BE2C (cell line): ENCODE measurements around the gene ZNF514.

Experiments used
- DNase-seq: peaks from one replicate; pipeline ENCODE4 v3.0.0-alpha.2; 2020
- H3K27me3 ChIP-seq: fragments of 250-450 bp; sonication (Bioruptor Pico); 2 replicates; pipeline ENCODE4 v1.5.1; 2020; ENCODE audit warnings: mild to moderate bottlenecking
- H3K36me3 ChIP-seq: fragments of 250-450 bp; sonication (Bioruptor Pico); 2 replicates; pipeline ENCODE4 v1.5.1; 2020; ENCODE audit warnings: mild to moderate bottlenecking
- H3K4me1 ChIP-seq: fragments of 250-450 bp; sonication (Bioruptor Pico); 2 replicates; pipeline ENCODE4 v1.5.1; 2020
- H3K4me3 ChIP-seq: 2 replicates; pipeline ENCODE4 v1.5.1; 2011; ENCODE audit warnings: low read depth, low read length
- H3K9me3 ChIP-seq: fragments of 250-450 bp; sonication (Bioruptor Pico); 2 replicates; pipeline ENCODE4 v1.5.1; 2020
- TF ChIP-seq, protein P1 (sequence below): IDR thresholded peaks from 2 replicates; pipeline ENCODE4 v1.5.1; 2012; ENCODE audit warnings: mild to moderate bottlenecking, low read depth, low read length

ZNF514 gene

GRCh38 chr2:95158891-95159619, 593 bp downstream of the ZNF514 start:
- Histone ChIP-seq H3K9me3 (no peaks in the 10 kb centered on the region), H3K36me3 (no peaks in the 10 kb centered on the region), H3K27me3 (no peaks in the 10 kb centered on the region), H3K4me3 (peak overlapping the region; percentile 64), H3K4me1 (no peaks in the 10 kb centered on the region)
- TF ChIP-seq, protein P1, sequence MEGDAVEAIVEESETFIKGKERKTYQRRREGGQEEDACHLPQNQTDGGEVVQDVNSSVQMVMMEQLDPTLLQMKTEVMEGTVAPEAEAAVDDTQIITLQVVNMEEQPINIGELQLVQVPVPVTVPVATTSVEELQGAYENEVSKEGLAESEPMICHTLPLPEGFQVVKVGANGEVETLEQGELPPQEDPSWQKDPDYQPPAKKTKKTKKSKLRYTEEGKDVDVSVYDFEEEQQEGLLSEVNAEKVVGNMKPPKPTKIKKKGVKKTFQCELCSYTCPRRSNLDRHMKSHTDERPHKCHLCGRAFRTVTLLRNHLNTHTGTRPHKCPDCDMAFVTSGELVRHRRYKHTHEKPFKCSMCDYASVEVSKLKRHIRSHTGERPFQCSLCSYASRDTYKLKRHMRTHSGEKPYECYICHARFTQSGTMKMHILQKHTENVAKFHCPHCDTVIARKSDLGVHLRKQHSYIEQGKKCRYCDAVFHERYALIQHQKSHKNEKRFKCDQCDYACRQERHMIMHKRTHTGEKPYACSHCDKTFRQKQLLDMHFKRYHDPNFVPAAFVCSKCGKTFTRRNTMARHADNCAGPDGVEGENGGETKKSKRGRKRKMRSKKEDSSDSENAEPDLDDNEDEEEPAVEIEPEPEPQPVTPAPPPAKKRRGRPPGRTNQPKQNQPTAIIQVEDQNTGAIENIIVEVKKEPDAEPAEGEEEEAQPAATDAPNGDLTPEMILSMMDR = no peak
- peak; percentile 19 for DNase-seq

DNA sequence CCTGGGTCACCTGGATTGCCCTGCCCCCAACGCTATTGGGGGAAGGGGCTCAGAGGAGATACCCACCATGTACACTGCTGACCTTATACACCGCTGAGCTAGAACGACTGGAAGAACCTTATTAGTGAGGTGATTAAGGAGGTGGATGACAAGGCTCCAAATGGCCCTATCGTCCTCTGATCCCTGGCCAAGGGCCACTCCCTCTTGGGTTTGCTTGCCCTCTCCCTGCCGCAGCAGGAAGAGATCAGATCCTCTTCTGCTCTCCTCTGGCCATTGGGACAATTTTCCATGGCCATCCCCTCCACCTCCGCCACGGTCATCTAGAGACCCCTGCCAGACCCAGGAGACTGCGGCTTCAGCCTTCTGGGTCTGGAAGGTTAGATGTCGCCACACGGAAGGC, 1.2 kb downstream of the ZNF514 start:
- Histone ChIP-seq H3K36me3 (no peaks in the 10 kb centered on the region), H3K9me3 (no peaks in the 10 kb centered on the region), H3K27me3 (no peaks in the 10 kb centered on the region), H3K4me3 (peak overlapping the region; percentile 64), H3K4me1 (no peaks in the 10 kb centered on the region)
- DNase-seq = no peak
- TF ChIP-seq, protein P1 = no peak

DNA sequence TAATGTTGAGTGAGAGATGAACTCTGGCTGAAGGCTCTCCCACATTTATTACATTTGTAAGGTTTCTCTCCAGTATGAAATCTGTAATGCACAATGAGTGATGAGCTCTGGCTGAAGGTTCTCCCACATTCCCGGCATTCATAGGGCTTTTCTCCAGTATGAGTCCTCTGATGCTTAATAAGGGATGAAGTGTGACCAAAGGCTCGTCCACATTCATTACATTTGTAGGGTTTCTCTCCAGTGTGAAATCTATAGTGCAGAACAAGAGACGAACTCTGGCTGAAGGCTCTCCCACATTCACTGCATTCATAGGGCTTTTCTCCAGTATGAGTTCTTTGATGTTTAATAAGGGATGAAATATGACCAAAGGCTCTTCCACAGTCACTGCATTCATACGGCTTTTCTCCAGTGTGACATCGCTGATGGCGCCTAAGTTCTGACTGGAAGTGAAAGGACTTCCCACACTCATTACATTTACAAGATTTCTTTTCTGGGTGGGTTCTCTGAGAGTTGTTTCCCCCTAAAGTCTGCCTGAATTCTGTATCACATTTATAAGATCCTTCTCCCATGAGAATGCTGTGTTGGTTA, 10.2 kb downstream of the ZNF514 start:
- Histone ChIP-seq H3K4me3 (no peak overlapping the region), H3K27me3 (no peaks in the 10 kb centered on the region), H3K4me1 (no peaks in the 10 kb centered on the region), H3K9me3 (no peaks in the 10 kb centered on the region), H3K36me3 (no peaks in the 10 kb centered on the region)
- DNase-seq = no peak
- TF ChIP-seq, protein P1 = no peak

DNA sequence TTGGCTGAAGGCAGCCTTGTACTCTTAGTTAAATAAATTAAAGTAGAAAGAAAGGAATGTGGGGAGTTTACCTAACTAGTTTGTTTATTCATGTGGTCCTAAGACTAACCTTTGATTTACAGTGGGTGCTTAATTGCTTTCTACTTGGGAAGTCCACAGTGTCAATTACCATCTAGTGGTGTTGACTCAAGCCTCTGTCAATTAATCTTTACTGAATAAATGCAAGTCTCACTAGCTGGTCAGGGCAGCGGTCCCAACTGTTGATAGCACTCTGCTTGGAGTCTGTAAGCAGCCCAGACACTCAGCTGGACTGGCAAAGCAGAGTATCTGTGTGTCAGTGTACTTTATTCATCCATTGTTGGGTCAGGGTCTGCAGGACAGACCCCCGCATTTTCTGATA, 15.8 kb downstream of the ZNF514 start:
- H3K9me3 ChIP-seq = no peaks in the 10 kb centered on the region

DNA sequence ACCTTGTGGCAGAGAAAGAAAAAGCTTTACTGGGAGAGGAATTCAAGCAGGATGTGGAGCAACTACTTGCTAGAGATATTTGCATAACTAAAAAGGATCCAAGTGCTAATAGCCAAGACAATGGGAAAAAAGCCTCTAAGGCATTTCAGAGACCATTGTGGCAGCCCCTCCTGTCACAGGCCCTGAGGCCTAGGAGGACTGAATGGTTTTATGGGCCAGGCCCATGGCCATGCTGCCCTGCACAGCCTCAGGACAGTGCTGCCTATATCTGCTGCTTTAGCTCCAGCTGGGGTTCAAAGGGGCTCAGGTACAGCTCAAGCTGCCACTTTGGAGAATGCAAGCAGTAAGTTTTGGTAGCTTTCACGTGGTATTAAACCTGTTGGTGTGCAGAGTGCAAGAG, 20.9 kb downstream of the ZNF514 start:
- TF ChIP-seq, protein P1 = no peak
- Histone ChIP-seq H3K27me3 (no peaks in the 10 kb centered on the region), H3K4me1 (no peaks in the 10 kb centered on the region), H3K9me3 (no peaks in the 10 kb centered on the region), H3K36me3 (no peaks in the 10 kb centered on the region), H3K4me3 (no peak overlapping the region)
- DNase-seq = no peak

More for the DNA sequence above, 15.8 kb downstream of the ZNF514 start:
- Histone ChIP-seq H3K27me3 (no peaks in the 10 kb centered on the region), H3K36me3 (no peaks in the 10 kb centered on the region), H3K4me3 (no peak overlapping the region), H3K4me1 (no peaks in the 10 kb centered on the region)
- DNase-seq = no peak
- TF ChIP-seq, protein P1 = no peak

DNA sequence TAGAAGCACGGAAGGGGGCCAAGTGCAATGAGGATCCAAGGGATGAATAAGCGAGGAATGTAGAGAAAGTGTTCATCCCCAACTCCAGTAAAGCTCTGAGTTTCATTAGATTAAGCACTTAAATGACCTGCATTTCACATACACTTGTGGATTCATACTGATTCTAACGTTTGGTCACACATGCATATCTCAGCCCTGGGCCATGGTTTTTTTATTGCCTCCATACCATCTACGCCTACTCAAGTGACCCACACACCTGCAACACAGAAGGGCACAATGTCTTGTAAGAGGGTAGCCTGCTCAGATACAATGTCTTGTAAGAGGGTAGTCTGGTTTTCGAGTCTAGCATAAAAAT, 37.5 kb downstream of the ZNF514 start:
- H3K27me3 ChIP-seq = no peaks in the 10 kb centered on the region
- no peaks in the 10 kb centered on the region for H3K9me3 ChIP-seq
- no peaks in the 10 kb centered on the region for H3K36me3 ChIP-seq
- no peaks in the 10 kb centered on the region for H3K4me1 ChIP-seq
- TF ChIP-seq, protein P1 = no peak
- no peak for DNase-seq
- H3K4me3 ChIP-seq = peak overlapping the region; percentile 81
